HepG2 (cell line): ENCODE measurements around the gene GPBAR1. TPM values are rescaled to one million over a fixed set of nuclear protein-coding genes. Genes with fewer than 3 reads are reported as not detected.

Experiments
- ATAC-seq: fragments of 200-7000 bp; cut with Tn5 transposase; 3 replicates; pipeline ENCODE4 v1.9.1; 2020; ENCODE audit warnings: mild to moderate bottlenecking, moderate library complexity
- BruUV-seq: library from RNA; stranded (reverse); fragments of 400-500 nt; replicated peaks from 2 replicates; lab custom pipeline; 2021; lab: Mats Ljungman, UMichigan
- CTCF ChIA-PET: fragments of 300-600 bp; formaldehyde crosslinking; extraction: SDS; loops from one replicate; lab custom pipeline; 2021; ENCODE audit warnings: low total read pairs, inconsistent platforms, low intra/inter-chr PET ratio; lab: Yijun Ruan, JAX
- POLR2A ChIA-PET: fragments of 350-600 bp; sonication (Branson Sonifier 250); formaldehyde crosslinking; loops from one replicate; lab custom pipeline; 2020; ENCODE audit warnings: antibody characterized with exemption, inconsistent platforms; lab: Yijun Ruan, JAX
- DNase-seq: peaks from one replicate; pipeline ENCODE4 v3.0.0-alpha.2; 2015; ENCODE audit warnings: low spot score
- FAIRE-seq: peaks from 3 replicates; lab custom pipeline; 2011; peaks lifted over from hg19 to GRCh38; lab: Jason Lieb, UNC
- H2AFZ ChIP-seq: one replicate; pipeline ENCODE4 v1.6.1; 2011; ENCODE audit warnings: low read length, inconsistent platforms
- H3K27ac ChIP-seq: fragments of 300-600 bp; 3 replicates; pipeline ENCODE4 v1.8.0; 2011; ENCODE audit warnings: mixed run types, mild to moderate bottlenecking, mixed read lengths, low read length, inconsistent platforms; ENCODE audit not compliant: insufficient read depth; ENCODE audit errors: extremely low read length
- H3K27me3 ChIP-seq, 2 experiments: fragments of 200-600 bp in 1 of 2; 2 replicates in 1 of 2; 3 replicates in 1 of 2; pipeline versions ENCODE4 v1.6.0 to v1.8.0; 2011; ENCODE audit warnings: low read length in 2 of 2, mild to moderate bottlenecking in 2 of 2, moderate library complexity in 2 of 2, inconsistent platforms in 1 of 2; ENCODE audit not compliant: insufficient read depth in 2 of 2, control insufficient read depth in 1 of 2
- H3K36me3 ChIP-seq, 2 experiments: fragments of 200-600 bp in 1 of 2; replicated peaks in 1 of 2; 2 replicates in 1 of 2; 3 replicates in 1 of 2; pipeline versions ENCODE4 v1.5.1 to v1.8.0; 2011; ENCODE audit warnings: low read length in 2 of 2, inconsistent platforms in 1 of 2; ENCODE audit not compliant: insufficient read depth in 2 of 2, control insufficient read depth in 1 of 2
- H3K4me1 ChIP-seq: 2 replicates; pipeline ENCODE4 v1.5.1; 2012; ENCODE audit warnings: low read length, inconsistent platforms; ENCODE audit not compliant: insufficient read depth
- H3K4me2 ChIP-seq: 2 replicates; pipeline ENCODE4 v1.6.0; 2011; ENCODE audit warnings: low read depth, low read length, inconsistent platforms
- H3K4me3 ChIP-seq, 3 experiments: fragments of 200-600 bp in 1 of 3; sonication (generic), shearing (Covaris generic) in 1 of 3; replicated peaks in 1 of 3; 2 replicates each; pipeline ENCODE4 v1.5.1; 2011 to 2016; ENCODE audit warnings: low read length in 3 of 3, inconsistent platforms in 2 of 3, low read depth in 2 of 3, mild to moderate bottlenecking in 2 of 3, control low read depth in 1 of 3, mixed read lengths in 1 of 3; ENCODE audit not compliant: insufficient read depth in 1 of 3
- H3K79me2 ChIP-seq: one replicate; pipeline ENCODE4 v1.6.1; 2011; ENCODE audit warnings: low read length, inconsistent platforms; ENCODE audit not compliant: insufficient read depth
- H3K9ac ChIP-seq: 2 replicates; pipeline ENCODE4 v1.6.0; 2011; ENCODE audit warnings: mild to moderate bottlenecking, low read depth, low read length, inconsistent platforms; ENCODE audit not compliant: insufficient read depth
- H3K9me3 ChIP-seq: 2 replicates; pipeline ENCODE4 v1.5.1; 2012; ENCODE audit warnings: mild to moderate bottlenecking, low read length
- H4K20me1 ChIP-seq: 2 replicates; pipeline ENCODE4 v1.6.0; 2011; ENCODE audit warnings: inconsistent platforms, mild to moderate bottlenecking, low read length, moderate library complexity; ENCODE audit not compliant: insufficient read depth
- E2F2 ChIP-seq: sonication (generic); formaldehyde crosslinking; IDR thresholded peaks from 2 replicates; pipeline ENCODE4 v1.4.0; 2020; ENCODE audit warnings: missing genetic modification reagents, borderline replicate concordance
- GABPB1 ChIP-seq: IDR thresholded peaks from 2 replicates; pipeline ENCODE4 v1.6.1; 2016; ENCODE audit warnings: mild to moderate bottlenecking, missing genetic modification reagents, moderate library complexity, missing compliant biosample characterization
- GRHL1 ChIP-seq: sonication (generic); formaldehyde crosslinking; conservative IDR thresholded peaks from 2 replicates; pipeline ENCODE4 v1.8.0; 2022; ENCODE audit warnings: missing genetic modification reagents
- KDM5A ChIP-seq: fragments of 200-600 bp; sonication (generic); IDR thresholded peaks from 2 replicates; pipeline ENCODE4 v1.7.0; 2018; ENCODE audit warnings: antibody characterized with exemption, mild to moderate bottlenecking, low read length, borderline replicate concordance
- PRDM15 ChIP-seq: sonication (generic); formaldehyde crosslinking; IDR thresholded peaks from 2 replicates; pipeline ENCODE4 v1.4.0; 2020; ENCODE audit warnings: missing genetic modification reagents
- ZBTB34 ChIP-seq: sonication (generic); formaldehyde crosslinking; IDR thresholded peaks from 2 replicates; pipeline ENCODE4 v1.8.0; 2022; ENCODE audit warnings: mild to moderate bottlenecking, missing genetic modification reagents
- ZC3H13 ChIP-seq: sonication (generic); formaldehyde crosslinking; IDR thresholded peaks from 2 replicates; pipeline ENCODE4 v1.8.1; 2023; ENCODE audit warnings: mild to moderate bottlenecking, missing genetic modification reagents, moderate library complexity
- ZNF280D ChIP-seq: sonication (generic); formaldehyde crosslinking; IDR thresholded peaks from 2 replicates; pipeline ENCODE4 v1.5.1; 2020; ENCODE audit warnings: mild to moderate bottlenecking, missing genetic modification reagents
- ZNF484 ChIP-seq: sonication (generic); formaldehyde crosslinking; IDR thresholded peaks from 2 replicates; pipeline ENCODE4 v1.5.1; 2020; ENCODE audit warnings: mild to moderate bottlenecking, low read depth, missing genetic modification reagents, borderline replicate concordance
- ZNF615 ChIP-seq: sonication (generic); formaldehyde crosslinking; IDR thresholded peaks from 2 replicates; pipeline ENCODE4 v1.5.0; 2020; ENCODE audit warnings: mild to moderate bottlenecking, missing genetic modification reagents, borderline replicate concordance
- ZNF839 ChIP-seq: sonication (generic); formaldehyde crosslinking; IDR thresholded peaks from 2 replicates; pipeline ENCODE4 v1.4.0; 2020; ENCODE audit warnings: missing genetic modification reagents, mild to moderate bottlenecking, borderline replicate concordance
- WGBS: methylation state at CpG from one replicate; pipeline ENCODE4 v1.1.6; 2017; ENCODE audit warnings: low lambda C conversion rate; 5-methylcytosine and 5-hydroxymethylcytosine counted together
- in situ Hi-C: cut with HindIII; loops from 2 replicates; pipeline ENCODE4 v1.10.0; 2017; ENCODE audit warnings: low pct_unique_long_range_greater_than_20kb; ENCODE audit not compliant: extremely low pct_ligation_motif_present
- intact Hi-C: fragments of 100-400 bp; cut with micrococcal nuclease; formaldehyde crosslinking; loops from one replicate; pipeline ENCODE4 v1.10.0; 2022; ENCODE audit not compliant: unreplicated experiment
- polyA plus RNA-seq, 8 experiments: library from polyadenylated mRNA; depleted of rRNA in 3 of 8; stranded (reverse) in 7 of 8; unstranded in 1 of 8; fragments of >200 nt; fragmentation: Illumina TruSeq in 4 of 8; extraction: Trizol in 4 of 8; gene quantifications; 2 replicates each; pipeline versions ENCODE4 v1.2.1 to v1.2.3, GENCODE V29; 2011 to 2016; ENCODE audit warnings: low read depth in 4 of 8, missing spikeins in 1 of 8, mixed read lengths in 1 of 8; ENCODE audit not compliant: insufficient read depth in 1 of 8
- total RNA-seq, 5 experiments: library from RNA; depleted of rRNA; stranded (reverse); fragments of >200 nt; fragmentation: Illumina TruSeq; extraction: Trizol; gene quantifications; 2 replicates each; pipeline ENCODE4 v1.2.3, GENCODE V29; 2016; ENCODE audit warnings: low read depth in 1 of 5

GPBAR1 gene
- total and polyA plus RNA-seq, 2 of the 13 experiments (the other 11 are each of a cell fraction or from before 2014, with no cell fraction given) = 0.05 to 0.09 TPM

- WGBS = 99% methylated on average over 3 of the region's 3 CpGs
- ChIA-PET POLR2A (no interaction called here), CTCF (no interaction called here)
- no peaks in the 10 kb centered on the region for H4K20me1 ChIP-seq
- no peak for DNase-seq
- H3K36me3 ChIP-seq = peaks cover 16 to 87% of the 10 kb centered on the region in 2 experiments
- H3K79me2 ChIP-seq = peaks cover 33% of the 10 kb centered on the region
- no TSS peak for BruUV-seq
- intact Hi-C loops = no loop called here
- no peak overlapping the region for H3K27ac ChIP-seq
- no peak overlapping the region for H2AFZ ChIP-seq
- in situ Hi-C loops = no loop called here
- H3K4me2 ChIP-seq = no peak overlapping the region
- H3K9ac ChIP-seq = no peak overlapping the region
- TF ChIP-seq GABPB1 (CRISPR knock-in tag) (no peak), PRDM15 (CRISPR knock-in tag) (no peak), KDM5A (no peak), ZNF615 (CRISPR knock-in tag) (no peak), ZNF839 (no peak), ZC3H13 (CRISPR knock-in tag) (no peak), E2F2 (no peak), ZNF484 (no peak), GRHL1 (no peak), ZBTB34 (CRISPR knock-in tag) (no peak), ZNF280D (CRISPR knock-in tag) (no peak)
- peaks cover 43% of the 10 kb centered on the region for H3K4me1 ChIP-seq
- H3K4me3 ChIP-seq = no peak overlapping the region
- no peak for ATAC-seq
- FAIRE-seq = no peak
- no peaks in the 10 kb centered on the region for H3K27me3 ChIP-seq
- H3K9me3 ChIP-seq = no peaks in the 10 kb centered on the region
Measured at GRCh38 chr2:218226903-218227302, 33.9 kb upstream of the GPBAR1 start.
